Activated gamma-delta T cell treated with Interleukin-2 at 50 U/mL for 16 hours (primary cell): ENCODE measurements around the gene SGSH.
"Not testable (repeated sequence)": the region's sequence is repeated elsewhere in the genome, so short reads cannot be mapped to it uniquely, and the experiment has no call there.

Experiments used
- DNase-seq: peaks from one replicate; pipeline ENCODE4 v3.0.0-alpha.2; 2020

The SGSH gene

DNA sequence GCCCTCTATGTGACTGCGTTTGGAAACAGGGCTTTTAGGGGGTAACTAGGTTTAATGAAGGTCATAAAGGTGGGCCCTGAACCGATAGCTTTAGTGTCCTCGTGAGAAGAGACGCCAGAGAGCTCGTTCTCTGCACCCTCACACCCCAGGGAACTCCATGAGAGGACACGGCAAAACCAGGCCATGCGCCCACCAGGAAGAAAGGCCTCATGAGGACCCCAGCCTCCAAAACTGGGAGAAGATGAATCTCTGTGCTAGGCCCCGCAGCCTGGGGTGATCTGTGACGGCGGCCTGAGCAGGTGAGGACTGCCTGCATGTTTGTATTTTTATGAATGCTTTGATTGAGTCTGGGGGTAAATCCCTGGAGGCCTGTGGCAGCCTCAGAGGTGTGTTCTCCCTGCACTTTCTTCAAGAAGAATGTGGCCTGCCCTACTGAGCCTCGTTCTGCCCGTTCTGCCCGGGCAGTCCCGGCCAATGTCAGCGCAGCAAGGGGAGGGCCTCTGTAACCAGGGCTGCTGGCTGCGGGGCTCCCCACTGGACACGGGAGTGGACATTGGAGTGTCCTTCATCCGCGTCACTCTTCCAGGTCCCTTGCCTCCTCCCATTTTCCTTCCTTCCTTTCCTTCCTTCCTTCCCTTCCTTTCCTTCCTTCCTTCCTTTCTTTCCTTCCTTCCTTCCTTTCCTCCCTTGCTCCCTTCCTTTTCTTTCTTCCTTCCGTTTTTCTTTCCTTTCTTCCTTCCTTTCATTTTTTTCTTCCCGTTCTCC lies 33.7 kb upstream of the SGSH start:
- no peak for DNase-seq

DNA sequence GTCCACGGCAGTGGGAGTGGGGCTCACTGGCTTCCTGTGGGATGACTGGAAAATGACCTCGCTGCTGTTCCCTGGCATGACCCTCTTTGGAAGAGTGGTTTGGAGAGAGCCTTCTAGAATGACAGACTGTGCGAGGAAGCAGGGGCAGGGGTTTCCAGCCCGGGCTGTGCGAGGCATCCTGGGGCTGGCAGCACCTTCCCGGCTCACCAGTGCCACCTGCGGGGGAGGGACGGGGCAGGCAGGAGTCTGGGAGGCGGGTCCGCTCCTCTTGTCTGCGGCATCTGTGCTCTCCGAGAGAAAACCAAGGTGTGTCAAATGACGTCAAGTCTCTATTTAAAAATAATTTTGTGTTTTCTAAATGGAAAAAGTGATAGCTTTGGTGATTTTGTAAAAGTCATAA lies 32.7 kb upstream of the SGSH start:
- peak; percentile 92 for DNase-seq

DNA sequence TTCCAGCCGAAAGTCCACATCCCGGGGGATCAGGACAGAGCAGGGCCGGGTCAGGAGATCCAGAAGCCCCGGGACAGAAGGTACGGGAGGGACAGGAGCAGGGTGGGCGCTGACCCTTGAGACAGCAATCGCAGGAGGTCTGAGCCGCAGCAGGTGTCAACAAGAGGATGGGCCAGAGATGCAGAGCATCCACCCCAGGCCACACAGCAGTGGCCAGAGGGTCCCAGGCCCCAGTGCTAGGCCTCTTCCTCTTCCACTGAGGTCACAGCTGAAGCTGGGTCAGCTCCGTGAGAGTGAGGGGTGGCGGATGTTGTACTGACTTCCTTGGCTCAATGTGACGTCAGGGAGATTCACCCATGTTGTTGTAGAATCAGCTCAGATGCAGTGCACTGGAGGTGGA lies 31.8 kb upstream of the SGSH start:
- DNase-seq, result no peak

DNA sequence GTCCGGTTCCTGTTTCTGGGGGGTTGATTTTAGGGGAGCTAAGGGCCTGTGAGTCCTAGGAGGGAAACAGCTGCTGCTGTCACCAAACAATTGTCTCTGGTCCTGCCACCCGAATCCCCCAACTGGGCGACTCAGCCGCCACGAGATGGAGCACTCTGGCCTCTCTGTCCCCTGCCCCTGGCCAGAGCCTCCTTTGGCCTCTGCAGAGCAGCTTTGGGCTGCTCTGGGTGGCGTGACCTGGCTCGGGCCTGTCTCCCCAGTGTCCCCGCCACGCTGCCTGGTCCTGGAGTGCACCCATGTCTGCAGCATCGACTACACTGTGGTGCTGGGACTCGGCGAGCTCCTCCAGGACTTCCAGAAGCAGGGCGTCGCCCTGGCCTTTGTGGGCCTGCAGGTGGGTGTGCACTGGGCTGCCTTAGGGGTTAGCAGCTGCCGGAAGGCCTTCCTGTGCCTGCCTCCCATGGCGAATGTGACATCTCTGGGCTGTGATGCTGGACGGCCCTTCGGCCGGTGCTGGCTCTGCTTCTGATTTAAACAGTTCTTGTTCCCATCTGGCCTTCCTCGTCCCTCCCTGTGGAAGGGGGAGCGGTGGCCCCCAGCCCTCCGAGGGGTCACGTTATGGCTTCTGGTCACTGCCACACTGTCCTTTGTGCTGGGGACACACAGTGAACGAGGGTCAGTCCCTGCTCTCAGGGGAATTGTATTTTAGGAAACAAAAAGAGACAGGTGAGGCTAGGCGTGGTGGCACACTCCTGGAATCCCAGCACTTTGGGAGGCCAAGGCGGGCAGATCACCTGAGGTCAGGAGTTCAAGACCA lies 29.0 kb upstream of the SGSH start:
- DNase-seq, result no peak

DNA sequence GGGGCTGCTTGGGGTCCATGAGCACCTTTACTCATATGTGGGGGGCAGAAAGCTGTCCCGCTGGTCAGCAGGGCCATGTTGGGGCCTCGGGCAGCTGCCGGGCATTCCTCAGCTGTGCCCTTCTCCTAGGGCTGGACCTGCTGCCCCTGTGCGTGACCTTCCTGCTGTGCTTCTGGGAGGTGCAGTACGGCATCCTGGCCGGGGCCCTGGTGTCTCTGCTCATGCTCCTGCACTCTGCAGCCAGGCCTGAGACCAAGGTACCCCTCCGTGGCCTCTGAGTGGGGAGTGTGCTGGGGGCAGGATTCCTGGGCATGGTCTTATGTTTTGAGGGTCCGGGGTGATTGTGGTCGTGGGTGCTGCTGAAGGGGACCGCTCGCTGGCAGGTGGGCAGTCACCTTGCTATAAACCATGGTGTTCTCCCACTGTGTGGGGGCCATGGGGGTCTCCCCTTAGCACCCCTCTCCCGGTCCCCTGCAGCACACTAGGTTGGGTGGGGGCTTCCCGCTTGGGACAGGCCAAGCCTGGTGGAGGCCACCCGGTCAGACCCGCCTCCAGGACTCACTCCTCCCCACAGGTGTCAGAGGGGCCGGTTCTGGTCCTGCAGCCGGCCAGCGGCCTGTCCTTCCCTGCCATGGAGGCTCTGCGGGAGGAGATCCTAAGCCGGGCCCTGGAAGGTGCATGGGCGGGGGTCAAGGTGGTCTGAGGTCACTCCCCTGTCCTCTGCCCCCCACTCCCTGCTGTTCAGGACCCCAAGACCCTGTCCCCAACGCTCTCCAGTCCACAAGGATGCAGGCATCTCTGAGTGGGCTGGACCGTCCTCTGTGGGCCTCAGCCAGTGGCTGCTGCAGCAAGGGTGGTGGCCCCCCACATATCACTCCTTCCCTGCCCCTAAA lies 28.1 kb upstream of the SGSH start:
- DNase-seq, result no peak

DNA sequence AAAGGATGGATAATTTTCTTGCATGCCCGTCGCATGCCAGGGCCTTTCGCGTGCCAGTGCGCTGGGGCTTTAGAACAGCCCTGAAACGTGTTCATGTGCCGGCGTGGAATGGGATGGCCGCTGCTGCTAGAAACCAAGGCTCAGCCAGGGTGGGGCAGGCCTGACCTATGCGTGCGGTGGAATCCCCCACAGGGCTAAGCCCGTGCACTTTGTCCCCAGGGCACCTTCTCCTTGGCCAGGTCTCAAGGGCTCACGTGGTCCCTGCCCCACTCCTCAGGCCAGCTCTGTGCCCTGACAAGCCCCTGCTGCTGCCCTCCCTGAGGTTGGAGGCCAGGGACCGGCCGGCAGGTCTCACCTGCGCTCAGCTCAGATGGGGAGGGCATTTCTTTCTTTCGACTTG lies 27.4 kb upstream of the SGSH start:
- DNase-seq, result no peak

DNA sequence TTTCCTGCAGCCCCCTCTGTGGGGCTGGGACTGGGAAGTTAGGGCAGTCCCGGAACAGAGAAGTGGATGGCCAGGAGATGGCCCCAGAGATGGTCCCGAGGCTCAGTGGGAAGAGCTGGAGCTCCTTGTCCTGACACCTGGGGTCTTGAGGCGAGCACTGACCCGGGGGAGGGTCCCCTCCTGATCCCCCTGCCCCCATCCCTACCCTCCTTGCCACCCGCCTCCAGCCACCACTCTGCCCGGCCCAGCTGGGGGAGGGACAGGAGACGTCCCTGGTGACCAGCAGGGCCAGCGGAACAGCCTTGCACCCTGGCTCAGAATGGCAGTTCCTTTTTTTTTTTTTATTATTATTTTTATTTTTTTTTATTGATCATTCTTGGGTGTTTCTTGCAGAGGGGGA lies 26.6 kb upstream of the SGSH start:
- DNase-seq, result no peak

DNA sequence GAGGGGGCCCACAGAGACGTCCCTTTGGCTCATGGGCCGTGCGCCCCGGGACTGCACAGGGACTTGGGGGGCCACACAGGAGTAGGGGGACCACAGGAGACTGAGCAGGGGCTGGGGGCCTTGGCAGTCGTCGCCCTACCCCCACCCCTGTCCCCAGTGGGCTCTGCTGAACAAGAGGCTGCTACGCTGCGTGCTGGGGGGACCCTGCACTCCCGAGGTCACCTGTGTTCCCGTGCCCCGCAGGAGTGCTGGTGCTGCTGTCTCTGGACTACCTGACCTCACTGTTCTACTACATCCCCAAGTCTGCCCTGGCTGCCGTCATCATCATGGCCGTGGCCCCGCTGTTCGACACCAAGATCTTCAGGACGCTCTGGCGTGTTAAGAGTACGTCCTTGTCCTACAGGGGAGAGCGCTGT lies 26.1 kb upstream of the SGSH start:
- no peak for DNase-seq

DNA sequence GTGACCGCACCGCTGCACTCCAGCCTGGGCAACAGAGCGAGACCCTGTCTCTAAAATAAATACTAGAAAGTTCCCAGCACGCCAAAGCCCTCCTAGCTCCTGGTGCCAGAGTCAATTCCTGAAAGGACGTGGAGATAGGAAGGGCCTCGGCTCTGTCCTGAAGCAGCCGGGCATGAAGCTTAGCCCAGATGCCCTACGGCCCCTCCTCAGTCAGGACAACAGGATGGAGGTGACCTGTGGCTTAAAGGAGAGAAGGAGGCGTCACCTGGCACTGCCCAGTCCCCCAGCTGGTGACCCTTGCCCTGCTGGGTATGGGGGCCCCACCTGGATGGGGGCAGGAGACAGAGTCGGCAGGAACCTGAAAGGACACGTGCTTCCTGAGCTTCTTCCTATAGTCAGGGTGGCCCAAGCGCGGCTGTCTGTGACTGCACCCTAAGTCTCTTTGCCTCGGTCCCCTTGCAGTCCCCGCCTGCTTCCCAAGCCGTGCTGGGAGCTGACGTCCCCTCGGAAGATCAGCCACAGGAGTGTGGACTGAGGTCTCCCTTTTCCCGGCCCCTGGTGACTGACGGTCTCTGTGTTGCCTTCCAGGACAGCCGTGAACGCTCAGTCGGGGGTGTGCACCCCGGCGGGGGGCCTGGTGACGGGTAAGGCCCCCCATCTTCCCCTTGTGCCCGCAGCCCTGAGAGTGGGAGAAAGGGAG lies 25.6 kb upstream of the SGSH start:
- DNase-seq, result no peak

DNA sequence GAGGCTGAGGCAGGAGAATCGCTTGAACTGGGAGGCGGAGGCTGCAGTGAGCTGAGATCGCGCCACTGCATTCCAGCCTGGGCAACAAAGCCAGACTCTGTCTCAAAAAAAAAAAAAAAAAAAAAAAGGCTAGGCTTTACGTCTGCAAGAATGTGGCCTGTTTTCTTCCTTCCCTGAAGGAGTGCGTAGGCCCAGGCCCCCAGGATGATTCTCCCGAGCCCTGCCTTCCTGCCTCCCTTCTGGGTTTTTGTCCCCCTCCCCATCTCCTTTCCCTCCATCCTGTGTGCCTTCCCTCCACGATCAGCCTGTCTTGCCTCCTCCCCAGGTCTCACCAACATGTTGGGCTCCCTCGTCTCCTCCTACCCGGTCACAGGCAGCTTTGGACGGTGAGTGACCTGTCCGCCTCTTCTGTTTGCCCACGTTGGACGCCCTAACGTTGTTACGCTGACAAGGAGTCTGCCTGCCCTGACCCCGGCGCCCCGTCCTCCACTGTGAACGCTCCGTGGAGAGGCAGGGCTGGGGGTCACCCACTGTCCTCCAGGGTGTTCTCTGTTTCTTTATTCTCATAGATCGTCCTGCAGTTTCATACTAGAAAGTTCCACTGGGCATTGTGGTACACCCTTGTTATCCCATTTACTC lies 24.9 kb upstream of the SGSH start:
- DNase-seq, result no peak

DNA sequence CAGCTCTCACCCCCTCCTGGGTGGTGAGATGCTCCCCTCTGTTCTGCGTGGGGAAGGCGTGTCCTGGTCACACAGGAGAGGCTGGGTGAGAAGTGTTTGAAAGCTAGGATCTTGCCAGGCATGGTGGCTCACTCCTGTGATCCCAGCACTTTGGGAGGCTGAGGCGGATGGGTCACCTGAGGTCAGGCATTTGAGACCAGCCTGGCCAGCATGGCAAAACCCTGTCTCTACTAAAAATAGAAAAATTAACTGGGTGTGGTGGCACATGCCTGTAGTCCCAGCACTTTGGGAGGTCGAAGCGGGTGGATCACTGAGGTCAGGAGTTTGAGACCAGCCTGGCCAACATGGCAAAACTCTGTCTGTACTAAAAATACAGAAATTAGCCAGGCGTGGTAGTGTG lies 24.3 kb upstream of the SGSH start:
- not testable (repeated sequence) for DNase-seq

DNA sequence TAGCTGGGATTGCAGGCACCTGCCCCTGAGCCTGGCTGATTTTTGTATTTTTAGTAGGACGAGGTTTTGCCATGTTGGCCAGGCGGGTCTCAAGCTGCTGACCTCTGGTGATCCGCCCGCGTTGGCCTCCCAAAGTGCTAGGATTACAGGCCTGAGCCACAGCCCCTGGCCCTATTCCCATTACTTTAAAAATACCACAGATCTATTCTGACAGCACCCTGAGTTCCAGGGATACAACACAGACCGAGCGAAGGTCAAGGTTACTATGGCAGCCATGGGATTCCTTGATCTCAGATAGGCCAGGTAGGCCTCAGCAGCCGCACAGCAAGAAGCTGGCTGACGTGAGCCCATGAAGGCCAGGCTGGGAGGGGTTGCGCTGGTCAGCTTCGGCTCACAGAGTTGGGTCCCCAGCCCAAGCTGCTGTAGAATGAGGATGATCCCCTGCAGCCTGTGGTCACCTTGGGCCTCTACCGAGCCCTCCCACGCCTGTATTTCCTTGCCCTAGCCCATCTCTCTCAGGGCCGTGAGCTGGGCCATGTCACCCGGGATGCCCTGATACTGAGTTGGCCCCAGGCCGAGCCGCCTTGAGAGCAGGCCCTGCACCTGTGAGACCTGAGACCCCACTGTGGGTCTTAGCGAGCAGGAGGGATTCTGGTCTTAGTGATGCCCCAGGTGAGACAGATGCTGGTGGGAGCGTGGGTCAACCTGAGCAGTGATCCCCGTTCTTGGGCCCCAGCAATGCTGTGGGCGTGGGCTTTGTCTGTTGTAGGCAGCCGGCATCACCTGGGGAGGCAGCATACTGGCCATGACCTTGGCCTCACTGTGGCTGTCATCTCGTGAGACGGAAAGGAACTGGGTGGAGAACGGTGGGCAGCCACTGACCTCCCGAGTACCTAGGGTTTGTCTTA lies 23.6 kb upstream of the SGSH start:
- DNase-seq, result no peak

DNA sequence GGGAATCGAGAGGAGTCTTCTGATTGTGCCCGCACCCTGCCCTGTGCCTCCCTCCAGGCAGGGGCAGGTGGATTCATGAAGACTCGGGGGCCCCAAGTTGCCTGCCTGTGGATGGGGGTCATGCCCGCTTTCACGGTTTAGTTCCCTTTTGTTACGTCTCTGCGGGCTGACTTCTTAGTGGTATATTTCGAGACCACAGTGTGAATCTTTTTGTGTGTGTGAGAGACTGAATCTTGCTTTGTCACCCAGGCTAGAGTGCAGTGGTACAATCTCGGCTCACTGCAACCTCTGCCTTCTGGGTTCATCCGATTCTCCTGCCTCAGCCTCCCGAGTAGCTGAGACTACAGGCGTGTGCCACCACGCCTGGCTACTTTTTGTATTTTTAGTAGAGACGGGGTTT lies 22.4 kb upstream of the SGSH start:
- DNase-seq, result no peak

DNA sequence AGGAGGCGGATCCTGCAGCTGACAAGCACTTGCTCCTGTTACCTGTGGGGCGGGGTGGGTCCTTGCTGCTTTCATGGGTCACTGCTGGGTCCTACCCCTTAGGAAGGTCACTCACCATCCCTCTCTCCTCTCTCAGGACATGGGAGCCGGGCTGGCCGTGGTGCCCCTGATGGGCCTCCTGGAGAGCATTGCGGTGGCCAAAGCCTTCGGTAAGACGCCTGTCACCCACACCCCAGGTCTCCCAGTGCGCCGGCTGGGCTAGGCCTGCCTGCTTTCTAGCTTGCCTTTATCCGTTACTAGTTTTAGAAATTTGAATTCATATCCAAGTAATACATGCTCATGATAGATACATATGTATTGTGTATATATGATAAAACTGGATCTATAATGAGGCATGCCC lies 17.3 kb upstream of the SGSH start:
- no peak for DNase-seq

DNA sequence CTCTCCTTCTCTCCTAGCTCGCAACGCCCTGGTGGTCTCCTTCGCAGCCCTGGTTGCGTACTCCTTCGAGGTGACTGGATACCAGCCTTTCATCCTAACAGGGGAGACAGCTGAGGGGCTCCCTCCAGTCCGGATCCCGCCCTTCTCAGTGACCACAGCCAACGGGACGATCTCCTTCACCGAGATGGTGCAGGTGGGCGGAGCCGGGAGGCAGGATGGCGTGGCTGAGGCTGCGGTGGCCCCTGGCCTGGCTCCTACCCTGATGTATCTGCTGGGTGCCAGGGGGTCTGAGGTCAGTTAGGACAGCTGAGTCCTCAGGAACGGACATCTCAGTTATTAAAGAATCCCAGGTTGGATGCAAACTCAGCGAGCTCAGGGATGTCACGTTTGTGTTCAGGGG lies 16.8 kb upstream of the SGSH start:
- DNase-seq, result no peak

DNA sequence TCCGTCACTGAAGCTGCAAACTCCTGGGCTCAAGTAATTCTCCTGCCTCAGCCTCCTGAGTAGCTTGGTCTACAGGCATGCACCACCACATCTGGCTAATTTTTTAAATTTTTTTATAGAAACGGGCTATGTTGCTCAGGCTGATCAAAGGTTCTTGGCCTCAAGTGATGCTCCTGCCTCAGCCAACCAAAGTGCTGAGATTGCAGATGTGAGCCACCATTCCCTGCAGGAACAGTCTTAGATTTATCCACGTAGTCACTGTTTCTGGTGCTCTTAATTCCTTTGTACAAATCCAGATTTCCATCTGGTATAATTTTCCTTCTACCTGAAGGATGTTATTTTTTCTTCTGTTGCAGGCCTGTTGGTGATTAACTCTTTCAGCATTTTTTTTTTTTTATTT lies 13.1 kb upstream of the SGSH start:
- no peak for DNase-seq

DNA sequence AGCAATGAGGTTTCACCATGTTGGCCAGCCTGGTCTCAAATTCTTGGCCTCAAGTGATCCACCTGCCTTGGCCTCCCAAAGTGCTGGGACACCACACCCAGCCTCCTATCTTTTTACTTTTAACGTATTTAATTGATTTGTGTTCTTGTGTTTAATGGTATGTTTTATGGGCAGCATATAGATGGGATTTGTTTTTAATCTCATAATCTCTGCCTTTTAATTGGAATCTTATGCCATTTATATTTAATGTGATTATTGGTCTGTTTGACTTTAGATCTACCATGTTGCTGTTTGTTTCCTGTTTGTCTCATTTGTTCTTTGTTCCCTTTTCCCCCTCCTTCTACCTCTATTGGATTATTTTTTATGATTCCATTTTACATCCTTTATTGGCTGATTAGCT lies 12.3 kb upstream of the SGSH start:
- DNase-seq, result no peak

DNA sequence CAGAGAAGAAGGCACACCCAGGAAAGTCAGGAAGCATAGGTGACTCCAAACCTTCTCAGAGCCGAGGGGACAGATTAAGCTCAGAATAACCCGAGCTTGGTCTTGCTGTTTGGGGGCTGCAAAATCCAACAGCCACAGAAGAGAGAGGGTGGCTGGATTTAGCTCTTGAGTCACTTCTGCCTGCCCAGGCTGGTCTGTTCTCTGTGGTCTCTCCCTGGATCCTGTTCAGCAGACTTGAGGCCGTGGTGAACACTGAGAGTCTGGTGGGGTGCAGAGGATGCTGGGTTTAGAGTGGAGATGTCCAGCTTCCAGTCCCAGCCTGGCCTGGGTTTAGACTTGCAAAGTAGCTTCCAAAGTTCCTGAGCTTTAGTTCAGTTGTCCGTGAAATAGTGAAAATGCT lies 8.9 kb upstream of the SGSH start:
- DNase-seq, result no peak

DNA sequence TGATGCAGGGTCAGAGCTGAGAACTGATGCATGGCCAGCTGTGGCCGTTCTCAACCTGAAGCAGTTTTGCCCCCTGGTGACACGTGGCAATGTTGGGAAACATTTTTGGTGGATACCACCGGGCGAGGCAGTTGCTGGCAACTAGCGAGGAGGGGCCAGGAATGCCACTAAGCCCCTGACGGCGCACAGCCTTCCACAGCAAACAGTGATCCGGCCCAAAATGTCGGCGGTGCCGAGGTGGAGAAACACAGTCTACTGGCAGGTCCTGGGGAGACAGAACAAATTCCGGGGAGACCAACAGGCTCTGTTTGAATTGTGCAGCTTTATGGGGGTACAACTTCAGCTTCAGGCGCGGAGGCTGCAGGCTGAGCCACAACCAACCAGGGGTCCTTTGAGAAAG lies 8.3 kb upstream of the SGSH start:
- no peak for DNase-seq

DNA sequence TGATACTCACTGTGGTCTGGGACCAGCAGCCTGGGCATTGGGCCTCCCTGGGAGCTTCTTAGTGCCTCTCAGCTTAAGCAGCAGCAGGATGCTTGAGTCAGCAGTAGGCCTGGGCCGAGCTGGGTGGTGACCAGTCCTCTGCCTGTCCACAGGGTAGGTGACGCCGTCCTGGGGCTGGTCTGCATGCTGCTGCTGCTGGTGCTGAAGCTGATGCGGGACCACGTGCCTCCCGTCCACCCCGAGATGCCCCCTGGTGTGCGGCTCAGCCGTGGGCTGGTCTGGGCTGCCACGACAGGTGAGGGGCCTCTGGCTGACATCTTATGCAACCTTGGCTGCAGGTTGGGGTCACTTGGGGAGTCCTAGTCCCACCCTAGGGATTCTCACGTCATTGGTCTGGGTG lies 7.5 kb upstream of the SGSH start:
- DNase-seq, result no peak

DNA sequence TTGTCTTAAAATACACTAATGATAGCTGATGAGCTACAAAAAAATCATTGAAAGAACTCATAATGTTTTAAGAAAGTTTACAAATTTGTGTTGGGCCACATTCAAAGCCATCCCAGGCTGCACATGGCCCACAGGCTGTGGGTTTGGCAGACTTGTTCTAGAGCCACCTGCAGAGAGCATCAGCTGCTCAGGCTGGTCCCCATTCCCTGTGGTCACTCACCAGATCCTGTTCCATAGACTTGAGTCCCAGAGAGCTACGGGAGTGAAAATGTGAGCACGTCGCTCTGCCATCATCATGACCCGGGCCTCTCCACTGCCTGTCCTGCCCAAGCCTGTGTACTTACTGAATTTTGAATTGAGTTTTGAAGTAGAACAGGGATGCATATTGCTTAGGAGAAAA lies 7.0 kb upstream of the SGSH start:
- DNase-seq, result no peak
